ENCODE measurements around the gene AMPH.

Gene AMPH

GRCh38 chr7:38539477-38540081 is 91.6 kb downstream of the AMPH start:
- DNase-seq, result no peak

GRCh38 chr7:38535073-38535472 is 96.1 kb downstream of the AMPH start:
- DNase-seq, result no peak

- DNase-seq, result no peak
Observed at GRCh38 chr7:38525857-38526256, 105.3 kb downstream of the AMPH start.

- DNase-seq, result no peak
Observed at GRCh38 chr7:38524786-38525185, 106.4 kb downstream of the AMPH start.

- no peak for DNase-seq
Observed at GRCh38 chr7:38520741-38521140, 110.4 kb downstream of the AMPH start.

- DNase-seq, result no peak
Observed at GRCh38 chr7:38518541-38518940, 112.6 kb downstream of the AMPH start.

- no peak for DNase-seq
Observed at GRCh38 chr7:38512704-38513103, 118.5 kb downstream of the AMPH start.

- DNase-seq, result no peak
Observed at GRCh38 chr7:38512291-38512690, 118.9 kb downstream of the AMPH start.

GRCh38 chr7:38507384-38507783 is 123.8 kb downstream of the AMPH start:
- no peak for DNase-seq

- DNase-seq, result no peak
Observed at GRCh38 chr7:38506756-38507155, 124.4 kb downstream of the AMPH start.

GRCh38 chr7:38506004-38506403 is 125.2 kb downstream of the AMPH start:
- no peak for DNase-seq

- no peak for DNase-seq
Observed at GRCh38 chr7:38504684-38505083, 126.5 kb downstream of the AMPH start.

- no peak for DNase-seq
Observed at GRCh38 chr7:38502848-38503247, 128.3 kb downstream of the AMPH start.

GRCh38 chr7:38502289-38502688 is 128.9 kb downstream of the AMPH start:
- no peak for DNase-seq

GRCh38 chr7:38492010-38492409 is 139.2 kb downstream of the AMPH start:
- DNase-seq, result no peak

- no peak for DNase-seq
Observed at GRCh38 chr7:38482521-38482920, 148.7 kb downstream of the AMPH start.

GRCh38 chr7:38481401-38481800 is 149.8 kb downstream of the AMPH start:
- no peak for DNase-seq

- no peak for DNase-seq
Observed at GRCh38 chr7:38478404-38478803, 152.8 kb downstream of the AMPH start.

- no peak for DNase-seq
Observed at GRCh38 chr7:38477333-38477732, 153.8 kb downstream of the AMPH start.

- no peak for DNase-seq
Observed at GRCh38 chr7:38476764-38477163, 154.4 kb downstream of the AMPH start.

- DNase-seq, result no peak
Observed at GRCh38 chr7:38465956-38466355, 165.2 kb downstream of the AMPH start.

GRCh38 chr7:38463277-38464225 is 167.6 kb downstream of the AMPH start:
- DNase-seq, result no peak

- no peak for DNase-seq
Observed at GRCh38 chr7:38462819-38463218, 168.4 kb downstream of the AMPH start.

- no peak for DNase-seq
Observed at GRCh38 chr7:38461887-38462286, 169.3 kb downstream of the AMPH start.

Data from islet precursor cell (in vitro differentiated cells).